ENCODE data around the gene KBTBD3. TPM values are rescaled to one million over a fixed set of nuclear protein-coding genes. Genes with fewer than 3 reads are reported as not detected.
A peak's percentile ranks its signal among the peaks of the same experiment; 100 is the strongest.

The KBTBD3 gene, protein sequence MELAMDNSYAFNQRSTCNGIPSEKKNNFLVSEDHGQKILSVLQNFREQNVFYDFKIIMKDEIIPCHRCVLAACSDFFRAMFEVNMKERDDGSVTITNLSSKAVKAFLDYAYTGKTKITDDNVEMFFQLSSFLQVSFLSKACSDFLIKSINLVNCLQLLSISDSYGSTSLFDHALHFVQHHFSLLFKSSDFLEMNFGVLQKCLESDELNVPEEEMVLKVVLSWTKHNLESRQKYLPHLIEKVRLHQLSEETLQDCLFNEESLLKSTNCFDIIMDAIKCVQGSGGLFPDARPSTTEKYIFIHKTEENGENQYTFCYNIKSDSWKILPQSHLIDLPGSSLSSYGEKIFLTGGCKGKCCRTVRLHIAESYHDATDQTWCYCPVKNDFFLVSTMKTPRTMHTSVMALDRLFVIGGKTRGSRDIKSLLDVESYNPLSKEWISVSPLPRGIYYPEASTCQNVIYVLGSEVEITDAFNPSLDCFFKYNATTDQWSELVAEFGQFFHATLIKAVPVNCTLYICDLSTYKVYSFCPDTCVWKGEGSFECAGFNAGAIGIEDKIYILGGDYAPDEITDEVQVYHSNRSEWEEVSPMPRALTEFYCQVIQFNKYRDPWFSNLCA
- total RNA-seq: 4.9 and 7.3 TPM in 2 replicates
- 5.6 and 8.7 TPM in 2 replicates for polyA plus RNA-seq

- Histone ChIP-seq H3K79me2 (peaks cover 51% of the 10 kb centered on the region), H3K36me3 (replicated peaks; ENCODE audit: insufficient read depth, low read depth) (no peaks in the 10 kb centered on the region), H2AFZ (peak within 1 kb of the TSS; percentile 94), H3K9me3 (ENCODE audit: low read depth) (no peaks in the 10 kb centered on the region), H3K4me1 (ENCODE audit: insufficient read depth) (peaks cover 15% of the 10 kb centered on the region), H3K4me2 (peak within 1 kb of the TSS; percentile 78), H4K20me1 (ENCODE audit: insufficient read depth, poor library complexity, severe bottlenecking) (peaks cover 12% of the 10 kb centered on the region), H3K9me2 (replicated peaks; ENCODE audit: insufficient read depth) (no peaks in the 10 kb centered on the region), H3K27me3 (no peaks in the 10 kb centered on the region), H3K4me3 (peak within 1 kb of the TSS; percentile 88), H3K27ac (peak within 1 kb of the TSS; percentile 97)
- peak; percentile 99 for DNase-seq (ENCODE audit: low spot score)
- under 1% methylated on average over 34 of the region's 37 CpGs for WGBS (ENCODE audit: low lambda C conversion rate, missing lambda C conversion rate)
- TF ChIP-seq CTCF (IDR thresholded peaks at IDR 0.05; ENCODE audit: poor library complexity): peak; percentile 57
- TF ChIP-seq EZH2phosphoT487 (IDR thresholded peaks at IDR 0.05; ENCODE audit: low read depth, severe bottlenecking, unreplicated experiment): no peak
Observed at GRCh38 chr11:106076919-106077608, at the start of gene KBTBD3. KBTBD3 (minus strand) TSS chr11:106077347; CDS start chr11:106059097, 18,250 bp downstream.

GRCh38 chr11:106121570-106122320 is 44.6 kb upstream of the KBTBD3 start:
- H3K4me2 ChIP-seq: peak overlapping the region; percentile 33
- no peaks in the 10 kb centered on the region for H3K9me2 ChIP-seq (replicated peaks; ENCODE audit: insufficient read depth)
- H3K4me1 ChIP-seq (ENCODE audit: insufficient read depth): no peaks in the 10 kb centered on the region
- H3K9me3 ChIP-seq (ENCODE audit: low read depth): no peaks in the 10 kb centered on the region
- H2AFZ ChIP-seq: no peak overlapping the region
- H3K27me3 ChIP-seq: no peaks in the 10 kb centered on the region
- TF ChIP-seq EZH2phosphoT487 (IDR thresholded peaks at IDR 0.05; ENCODE audit: low read depth, severe bottlenecking, unreplicated experiment): no peak
- no peak for TF ChIP-seq CTCF (IDR thresholded peaks at IDR 0.05; ENCODE audit: poor library complexity)
- TF ChIP-seq EZH2 (IDR thresholded peaks at IDR 0.05; ENCODE audit: borderline replicate concordance): no peak
- H3K79me2 ChIP-seq: no peaks in the 10 kb centered on the region
- no peak for DNase-seq (ENCODE audit: low spot score)
- no peaks in the 10 kb centered on the region for H4K20me1 ChIP-seq (ENCODE audit: insufficient read depth, poor library complexity, severe bottlenecking)
- H3K36me3 ChIP-seq (replicated peaks; ENCODE audit: insufficient read depth, low read depth): no peaks in the 10 kb centered on the region
- no peak overlapping the region for H3K4me3 ChIP-seq
- no peak overlapping the region for H3K27ac ChIP-seq
- 39% methylated on average over 6 of the region's 6 CpGs for WGBS (ENCODE audit: low lambda C conversion rate, missing lambda C conversion rate)

DNA sequence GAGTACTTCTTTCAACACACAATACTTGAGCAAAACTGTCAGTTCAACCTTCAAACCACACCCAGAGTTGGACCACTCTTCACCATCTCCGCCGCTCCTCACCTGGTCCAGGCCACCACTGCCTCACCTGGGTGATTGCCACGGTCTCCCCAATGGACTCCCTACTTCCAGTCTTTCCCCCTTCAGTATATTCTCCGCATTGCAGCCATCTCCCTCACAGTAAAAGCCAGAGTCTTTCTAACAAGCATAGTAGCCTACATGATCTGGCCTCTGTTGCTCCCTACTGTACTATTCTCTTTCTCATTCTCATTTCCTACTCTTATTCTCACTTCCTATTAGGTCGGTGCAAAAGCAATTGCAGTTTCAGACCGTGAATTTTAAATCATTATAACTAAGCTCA is 28.8 kb upstream of the KBTBD3 start:
- H3K79me2 ChIP-seq: no peaks in the 10 kb centered on the region
- H3K9me3 ChIP-seq (ENCODE audit: low read depth): no peaks in the 10 kb centered on the region
- H3K27me3 ChIP-seq: no peaks in the 10 kb centered on the region
- no peaks in the 10 kb centered on the region for H3K4me1 ChIP-seq (ENCODE audit: insufficient read depth)
- TF ChIP-seq EZH2phosphoT487 (IDR thresholded peaks at IDR 0.05; ENCODE audit: low read depth, severe bottlenecking, unreplicated experiment): no peak
- no peak for TF ChIP-seq CTCF (IDR thresholded peaks at IDR 0.05; ENCODE audit: poor library complexity)
- no peak for TF ChIP-seq EZH2 (IDR thresholded peaks at IDR 0.05; ENCODE audit: borderline replicate concordance)
- H3K36me3 ChIP-seq (replicated peaks; ENCODE audit: insufficient read depth, low read depth): no peaks in the 10 kb centered on the region
- H4K20me1 ChIP-seq (ENCODE audit: insufficient read depth, poor library complexity, severe bottlenecking): no peaks in the 10 kb centered on the region
- H3K4me2 ChIP-seq: no peak overlapping the region
- H3K9me2 ChIP-seq (replicated peaks; ENCODE audit: insufficient read depth): no peaks in the 10 kb centered on the region
- no peak overlapping the region for H2AFZ ChIP-seq
- no peak overlapping the region for H3K4me3 ChIP-seq
- 92% methylated on average over 6 of the region's 6 CpGs for WGBS (ENCODE audit: low lambda C conversion rate, missing lambda C conversion rate)
- H3K27ac ChIP-seq: no peak overlapping the region
- no peak for DNase-seq (ENCODE audit: low spot score)
